HS-27A (cell line): ENCODE measurements around the gene BABAM2.

Experiments
- DNase-seq: peaks from one replicate; pipeline ENCODE4 v3.0.0-alpha.2; 2012; ENCODE audit warnings: low read depth, missing footprints

Gene BABAM2

GRCh38 chr2:28378679-28379584 is 488.4 kb downstream of the BABAM2 start:
- DNase-seq = no peak

- no peak for DNase-seq
These were observed 489.7 kb downstream of the BABAM2 start for GRCh38 chr2:28380219-28380618.

- DNase-seq = no peak
These were observed 491.0 kb downstream of the BABAM2 start for GRCh38 chr2:28381225-28382180.

- no peak for DNase-seq
These were observed 492.2 kb downstream of the BABAM2 start for GRCh38 chr2:28382755-28383154.

GRCh38 chr2:28387082-28387960 is 496.8 kb downstream of the BABAM2 start:
- DNase-seq = peak; percentile 60
